GM23338 (cell line): Measurements from ENCODE around the gene BCL2A1. TPM values are rescaled to one million over a fixed set of nuclear protein-coding genes. Genes with fewer than 3 reads are reported as not detected.

Experiments used
- ATAC-seq: fragments of 200-7000 bp; cut with Tn5 transposase; 3 replicates; pipeline ENCODE4 v1.9.1; 2020
- DNase-seq: peaks from one replicate; pipeline ENCODE4 v3.0.0-alpha.2; 2015; ENCODE audit warnings: low spot score
- H2AFZ ChIP-seq: fragments of 200-600 bp; sonication (generic); 2 replicates; pipeline ENCODE4 v1.8.0; 2016; ENCODE audit warnings: antibody characterized with exemption, mild to moderate bottlenecking, moderate library complexity
- H3F3A ChIP-seq: fragments of 200-600 bp; sonication (generic); replicated peaks from 2 replicates; pipeline ENCODE4 v1.8.0; 2017; ENCODE audit warnings: antibody characterized with exemption, mixed run types, low read depth
- H3K27ac ChIP-seq: fragments of 200-600 bp; sonication (generic); 2 replicates; pipeline ENCODE4 v1.6.1; 2016; ENCODE audit warnings: low read depth
- H3K27me3 ChIP-seq: fragments of 200-600 bp; sonication (generic); 2 replicates; pipeline ENCODE4 v1.8.0; 2016; ENCODE audit warnings: mild to moderate bottlenecking, mixed run types, moderate library complexity; ENCODE audit not compliant: insufficient read depth
- H3K36me3 ChIP-seq: fragments of 200-600 bp; sonication (generic); 2 replicates; pipeline ENCODE4 v1.8.0; 2016; ENCODE audit warnings: mild to moderate bottlenecking; ENCODE audit not compliant: insufficient read depth
- H3K4me1 ChIP-seq: fragments of 200-600 bp; sonication (generic); 2 replicates; pipeline ENCODE4 v1.8.0; 2016; ENCODE audit warnings: mild to moderate bottlenecking, moderate library complexity; ENCODE audit not compliant: insufficient read depth
- H3K4me2 ChIP-seq: fragments of 200-600 bp; sonication (generic); 2 replicates; pipeline ENCODE4 v1.7.1; 2017; ENCODE audit warnings: mixed run types
- H3K4me3 ChIP-seq: fragments of 200-600 bp; sonication (generic); 2 replicates; pipeline ENCODE4 v1.6.1; 2016; ENCODE audit warnings: mixed run types
- H3K79me2 ChIP-seq: fragments of 200-600 bp; sonication (generic); replicated peaks from 2 replicates; pipeline ENCODE4 v1.8.0; 2017; ENCODE audit warnings: mild to moderate bottlenecking; ENCODE audit not compliant: insufficient read depth
- H3K9me2 ChIP-seq: fragments of 200-600 bp; sonication (generic); 2 replicates; pipeline ENCODE4 v1.8.0; 2017; ENCODE audit not compliant: insufficient read depth
- H4K20me1 ChIP-seq: fragments of 200-600 bp; sonication (generic); replicated peaks from 2 replicates; pipeline ENCODE4 v1.8.0; 2017; ENCODE audit warnings: mild to moderate bottlenecking; ENCODE audit not compliant: insufficient read depth
- H3K27ac Mint-ChIP-seq: 2 replicates; pipeline ENCODE4 v1.8.0; 2020; ENCODE audit warnings: inconsistent platforms, mild to moderate bottlenecking, moderate library complexity, mixed read lengths
- H3K27me3 Mint-ChIP-seq: 3 replicates; pipeline ENCODE4 v1.8.0; 2022; ENCODE audit warnings: low read depth, mild to moderate bottlenecking, moderate library complexity, mixed read lengths, inconsistent platforms; ENCODE audit not compliant: insufficient read depth, poor library complexity
- H3K36me3 Mint-ChIP-seq: 3 replicates; pipeline ENCODE4 v1.8.0; 2021; ENCODE audit warnings: low read depth, mild to moderate bottlenecking, inconsistent platforms, moderate library complexity, mixed read lengths
- H3K4me1 Mint-ChIP-seq: 3 replicates; pipeline ENCODE4 v1.8.0; 2020; ENCODE audit warnings: mild to moderate bottlenecking, inconsistent platforms, mixed read lengths
- H3K4me3 Mint-ChIP-seq: 3 replicates; pipeline ENCODE4 v1.8.0; 2021; ENCODE audit warnings: moderate library complexity, mild to moderate bottlenecking, inconsistent platforms, mixed read lengths
- H3K9me3 Mint-ChIP-seq: 3 replicates; pipeline ENCODE4 v1.8.0; 2020; ENCODE audit warnings: moderate library complexity, mild to moderate bottlenecking, inconsistent platforms, mixed read lengths
- CREB1 ChIP-seq: fragments of 250-450 bp; sonication (Bioruptor Pico); IDR thresholded peaks from 2 replicates; pipeline ENCODE4 v1.5.0; 2020; ENCODE audit warnings: low read depth, mild to moderate bottlenecking, moderate library complexity
- EZH2 ChIP-seq: fragments of 200-600 bp; sonication (generic); IDR thresholded peaks from one replicate; pipeline ENCODE4 v1.8.0; 2017; ENCODE audit warnings: antibody characterized with exemption, mild to moderate bottlenecking, low read depth; ENCODE audit not compliant: unreplicated experiment
- EZH2phosphoT487 ChIP-seq: fragments of 200-600 bp; sonication (generic); IDR thresholded peaks from one replicate; pipeline ENCODE4 v1.8.1; 2018; ENCODE audit warnings: antibody characterized with exemption; ENCODE audit not compliant: unreplicated experiment
- JUNB ChIP-seq: IDR thresholded peaks from one replicate; pipeline ENCODE4 v1.6.1; 2016; ENCODE audit warnings: antibody characterized with exemption; ENCODE audit not compliant: unreplicated experiment
- NANOG ChIP-seq: IDR thresholded peaks from 2 replicates; pipeline ENCODE4 v1.6.1; 2016; ENCODE audit warnings: antibody characterized with exemption, borderline replicate concordance
- POLR2AphosphoS5 ChIP-seq: IDR thresholded peaks from 2 replicates; pipeline ENCODE4 v1.6.1; 2016; ENCODE audit warnings: antibody characterized with exemption, low read depth
- STAT1 ChIP-seq: IDR thresholded peaks from one replicate; pipeline ENCODE4 v1.6.1; 2016; ENCODE audit warnings: antibody characterized with exemption; ENCODE audit not compliant: unreplicated experiment
- ZNF114 ChIP-seq: fragments of 250-450 bp; sonication (Bioruptor Pico); IDR thresholded peaks from 2 replicates; pipeline ENCODE4 v1.5.0; 2020; ENCODE audit warnings: mild to moderate bottlenecking, moderate library complexity
- ZNF331 ChIP-seq: fragments of 250-450 bp; sonication (Bioruptor Pico); IDR thresholded peaks from 2 replicates; pipeline ENCODE4 v1.5.0; 2020; ENCODE audit warnings: low read depth, mild to moderate bottlenecking, moderate library complexity
- polyA plus RNA-seq: library from polyadenylated mRNA; unstranded; fragments of >200 nt; fragmentation: Nextera tagmentation; extraction: Ambion mirVana; gene quantifications from 2 replicates; pipeline ENCODE4 v1.2.1, GENCODE V29; 2016
- total RNA-seq: library from RNA; depleted of rRNA; stranded (reverse); fragments of >200 nt; shearing (Covaris generic); gene quantifications from 2 replicates; pipeline ENCODE4 v1.2.3, GENCODE V29; 2014
- TF ChIP-seq, protein P1 (sequence below), 2 experiments: fragments of 200-600 bp in 1 of 2; sonication (generic) in 1 of 2; conservative IDR thresholded peaks; 2 replicates each; pipeline versions ENCODE4 v1.5.1 to v1.6.1; 2016 to 2017; ENCODE audit warnings: antibody characterized with exemption in 2 of 2, low read depth in 2 of 2, mild to moderate bottlenecking in 2 of 2, moderate library complexity in 1 of 2
- TF ChIP-seq, protein P2 (sequence below): fragments of 250-450 bp; sonication (Bioruptor Pico); IDR thresholded peaks from 2 replicates; pipeline ENCODE4 v1.5.0; 2020; ENCODE audit warnings: mild to moderate bottlenecking, moderate library complexity
- TF ChIP-seq, protein P3 (sequence below): IDR thresholded peaks from one replicate; pipeline ENCODE4 v1.6.1; 2018; ENCODE audit warnings: antibody characterized with exemption; ENCODE audit not compliant: unreplicated experiment
- TF ChIP-seq, protein P4 (sequence below): IDR thresholded peaks from 2 replicates; pipeline ENCODE4 v1.6.1; 2016; ENCODE audit warnings: antibody characterized with exemption

BCL2A1 gene
- total and polyA plus RNA-seq, 2 experiments from 2014 or later, result not detected

DNA sequence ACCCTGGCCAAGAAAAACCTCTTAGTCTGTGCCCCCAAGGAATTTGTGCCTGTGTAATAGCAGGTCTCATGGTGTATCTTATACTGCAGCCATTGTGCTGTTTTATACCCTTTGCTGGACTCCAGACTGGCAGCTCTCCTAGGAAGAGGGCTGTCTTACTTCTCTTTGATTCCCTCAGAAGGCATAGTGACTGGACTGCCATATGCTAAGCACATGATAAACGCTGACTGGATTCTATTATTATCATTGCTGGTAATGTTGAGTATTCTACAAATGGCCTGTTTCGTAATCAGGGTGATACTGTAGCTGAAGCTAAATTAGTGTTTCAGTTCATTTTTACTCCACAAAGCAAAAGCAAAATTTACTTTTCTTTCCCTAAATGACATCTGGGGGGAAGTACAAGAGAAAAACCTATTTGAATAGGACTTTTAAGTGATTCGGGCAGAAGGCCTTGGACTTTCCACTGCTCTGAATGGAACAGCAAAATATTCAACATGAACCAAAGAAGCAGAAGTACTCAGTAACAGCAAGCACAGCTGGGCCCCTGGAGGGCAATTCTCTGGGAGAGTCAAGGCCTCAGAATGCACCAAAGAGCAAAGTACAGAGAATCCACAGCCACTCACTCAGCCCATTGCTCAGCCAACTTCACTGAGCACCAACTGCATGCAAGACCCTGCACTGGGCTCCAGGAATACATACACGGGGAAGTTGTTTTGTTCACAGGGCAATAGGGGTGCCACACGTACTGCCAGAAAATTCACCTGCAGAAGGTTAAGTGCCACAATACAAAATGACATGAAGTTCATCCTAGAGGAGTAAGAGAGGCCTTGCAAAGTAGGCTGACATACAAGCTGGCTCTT, 7.9 kb upstream of the BCL2A1 start:
- Histone ChIP-seq H3F3A (no peaks in the 10 kb centered on the region), H2AFZ (peak overlapping the region; percentile 72), H3K36me3 (no peaks in the 10 kb centered on the region), H3K79me2 (no peaks in the 10 kb centered on the region), H3K27me3 (no peaks in the 10 kb centered on the region), H3K4me3 (no peak overlapping the region), H3K9me2 (no peaks in the 10 kb centered on the region), H3K27ac (no peak overlapping the region), H3K4me1 (no peaks in the 10 kb centered on the region), H3K4me2 (no peak overlapping the region), H4K20me1 (no peaks in the 10 kb centered on the region)
- no peak for ATAC-seq
- Mint-ChIP-seq H3K4me3 (no peak overlapping the region), H3K27me3 (peaks cover 2% of the 10 kb centered on the region), H3K36me3 (no peaks in the 10 kb centered on the region), H3K27ac (no peak overlapping the region), H3K9me3 (no peaks in the 10 kb centered on the region), H3K4me1 (no peaks in the 10 kb centered on the region)
- TF ChIP-seq, protein P1, sequence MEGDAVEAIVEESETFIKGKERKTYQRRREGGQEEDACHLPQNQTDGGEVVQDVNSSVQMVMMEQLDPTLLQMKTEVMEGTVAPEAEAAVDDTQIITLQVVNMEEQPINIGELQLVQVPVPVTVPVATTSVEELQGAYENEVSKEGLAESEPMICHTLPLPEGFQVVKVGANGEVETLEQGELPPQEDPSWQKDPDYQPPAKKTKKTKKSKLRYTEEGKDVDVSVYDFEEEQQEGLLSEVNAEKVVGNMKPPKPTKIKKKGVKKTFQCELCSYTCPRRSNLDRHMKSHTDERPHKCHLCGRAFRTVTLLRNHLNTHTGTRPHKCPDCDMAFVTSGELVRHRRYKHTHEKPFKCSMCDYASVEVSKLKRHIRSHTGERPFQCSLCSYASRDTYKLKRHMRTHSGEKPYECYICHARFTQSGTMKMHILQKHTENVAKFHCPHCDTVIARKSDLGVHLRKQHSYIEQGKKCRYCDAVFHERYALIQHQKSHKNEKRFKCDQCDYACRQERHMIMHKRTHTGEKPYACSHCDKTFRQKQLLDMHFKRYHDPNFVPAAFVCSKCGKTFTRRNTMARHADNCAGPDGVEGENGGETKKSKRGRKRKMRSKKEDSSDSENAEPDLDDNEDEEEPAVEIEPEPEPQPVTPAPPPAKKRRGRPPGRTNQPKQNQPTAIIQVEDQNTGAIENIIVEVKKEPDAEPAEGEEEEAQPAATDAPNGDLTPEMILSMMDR (conservative IDR thresholded peaks at IDR 0.05; ENCODE audit: low read depth in 2 of 2), result no peak
- TF ChIP-seq, protein P2, sequence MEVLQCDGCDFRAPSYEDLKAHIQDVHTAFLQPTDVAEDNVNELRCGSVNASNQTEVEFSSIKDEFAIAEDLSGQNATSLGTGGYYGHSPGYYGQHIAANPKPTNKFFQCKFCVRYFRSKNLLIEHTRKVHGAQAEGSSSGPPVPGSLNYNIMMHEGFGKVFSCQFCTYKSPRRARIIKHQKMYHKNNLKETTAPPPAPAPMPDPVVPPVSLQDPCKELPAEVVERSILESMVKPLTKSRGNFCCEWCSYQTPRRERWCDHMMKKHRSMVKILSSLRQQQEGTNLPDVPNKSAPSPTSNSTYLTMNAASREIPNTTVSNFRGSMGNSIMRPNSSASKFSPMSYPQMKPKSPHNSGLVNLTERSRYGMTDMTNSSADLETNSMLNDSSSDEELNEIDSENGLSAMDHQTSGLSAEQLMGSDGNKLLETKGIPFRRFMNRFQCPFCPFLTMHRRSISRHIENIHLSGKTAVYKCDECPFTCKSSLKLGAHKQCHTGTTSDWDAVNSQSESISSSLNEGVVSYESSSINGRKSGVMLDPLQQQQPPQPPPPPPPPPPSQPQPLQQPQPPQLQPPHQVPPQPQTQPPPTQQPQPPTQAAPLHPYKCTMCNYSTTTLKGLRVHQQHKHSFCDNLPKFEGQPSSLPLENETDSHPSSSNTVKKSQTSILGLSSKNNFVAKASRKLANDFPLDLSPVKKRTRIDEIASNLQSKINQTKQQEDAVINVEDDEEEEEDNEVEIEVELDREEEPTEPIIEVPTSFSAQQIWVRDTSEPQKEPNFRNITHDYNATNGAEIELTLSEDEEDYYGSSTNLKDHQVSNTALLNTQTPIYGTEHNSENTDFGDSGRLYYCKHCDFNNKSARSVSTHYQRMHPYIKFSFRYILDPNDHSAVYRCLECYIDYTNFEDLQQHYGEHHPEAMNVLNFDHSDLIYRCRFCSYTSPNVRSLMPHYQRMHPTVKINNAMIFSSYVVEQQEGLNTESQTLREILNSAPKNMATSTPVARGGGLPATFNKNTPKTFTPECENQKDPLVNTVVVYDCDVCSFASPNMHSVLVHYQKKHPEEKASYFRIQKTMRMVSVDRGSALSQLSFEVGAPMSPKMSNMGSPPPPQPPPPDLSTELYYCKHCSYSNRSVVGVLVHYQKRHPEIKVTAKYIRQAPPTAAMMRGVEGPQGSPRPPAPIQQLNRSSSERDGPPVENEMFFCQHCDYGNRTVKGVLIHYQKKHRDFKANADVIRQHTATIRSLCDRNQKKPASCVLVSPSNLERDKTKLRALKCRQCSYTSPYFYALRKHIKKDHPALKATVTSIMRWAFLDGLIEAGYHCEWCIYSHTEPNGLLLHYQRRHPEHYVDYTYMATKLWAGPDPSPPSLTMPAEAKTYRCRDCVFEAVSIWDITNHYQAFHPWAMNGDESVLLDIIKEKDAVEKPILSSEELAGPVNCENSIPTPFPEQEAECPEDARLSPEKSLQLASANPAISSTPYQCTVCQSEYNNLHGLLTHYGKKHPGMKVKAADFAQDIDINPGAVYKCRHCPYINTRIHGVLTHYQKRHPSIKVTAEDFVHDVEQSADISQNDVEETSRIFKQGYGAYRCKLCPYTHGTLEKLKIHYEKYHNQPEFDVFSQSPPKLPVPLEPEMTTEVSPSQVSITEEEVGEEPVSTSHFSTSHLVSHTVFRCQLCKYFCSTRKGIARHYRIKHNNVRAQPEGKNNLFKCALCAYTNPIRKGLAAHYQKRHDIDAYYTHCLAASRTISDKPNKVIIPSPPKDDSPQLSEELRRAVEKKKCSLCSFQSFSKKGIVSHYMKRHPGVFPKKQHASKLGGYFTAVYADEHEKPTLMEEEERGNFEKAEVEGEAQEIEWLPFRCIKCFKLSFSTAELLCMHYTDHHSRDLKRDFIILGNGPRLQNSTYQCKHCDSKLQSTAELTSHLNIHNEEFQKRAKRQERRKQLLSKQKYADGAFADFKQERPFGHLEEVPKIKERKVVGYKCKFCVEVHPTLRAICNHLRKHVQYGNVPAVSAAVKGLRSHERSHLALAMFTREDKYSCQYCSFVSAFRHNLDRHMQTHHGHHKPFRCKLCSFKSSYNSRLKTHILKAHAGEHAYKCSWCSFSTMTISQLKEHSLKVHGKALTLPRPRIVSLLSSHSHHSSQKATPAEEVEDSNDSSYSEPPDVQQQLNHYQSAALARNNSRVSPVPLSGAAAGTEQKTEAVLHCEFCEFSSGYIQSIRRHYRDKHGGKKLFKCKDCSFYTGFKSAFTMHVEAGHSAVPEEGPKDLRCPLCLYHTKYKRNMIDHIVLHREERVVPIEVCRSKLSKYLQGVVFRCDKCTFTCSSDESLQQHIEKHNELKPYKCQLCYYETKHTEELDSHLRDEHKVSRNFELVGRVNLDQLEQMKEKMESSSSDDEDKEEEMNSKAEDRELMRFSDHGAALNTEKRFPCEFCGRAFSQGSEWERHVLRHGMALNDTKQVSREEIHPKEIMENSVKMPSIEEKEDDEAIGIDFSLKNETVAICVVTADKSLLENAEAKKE (CRISPR knock-in tag), result no peak
- TF ChIP-seq CREB1 (no peak), ZNF331 (CRISPR knock-in tag) (no peak), NANOG (no peak), EZH2phosphoT487 (no peak), EZH2 (no peak), JUNB (no peak), ZNF114 (CRISPR knock-in tag) (no peak), STAT1 (no peak), POLR2AphosphoS5 (no peak)
- TF ChIP-seq, protein P3, sequence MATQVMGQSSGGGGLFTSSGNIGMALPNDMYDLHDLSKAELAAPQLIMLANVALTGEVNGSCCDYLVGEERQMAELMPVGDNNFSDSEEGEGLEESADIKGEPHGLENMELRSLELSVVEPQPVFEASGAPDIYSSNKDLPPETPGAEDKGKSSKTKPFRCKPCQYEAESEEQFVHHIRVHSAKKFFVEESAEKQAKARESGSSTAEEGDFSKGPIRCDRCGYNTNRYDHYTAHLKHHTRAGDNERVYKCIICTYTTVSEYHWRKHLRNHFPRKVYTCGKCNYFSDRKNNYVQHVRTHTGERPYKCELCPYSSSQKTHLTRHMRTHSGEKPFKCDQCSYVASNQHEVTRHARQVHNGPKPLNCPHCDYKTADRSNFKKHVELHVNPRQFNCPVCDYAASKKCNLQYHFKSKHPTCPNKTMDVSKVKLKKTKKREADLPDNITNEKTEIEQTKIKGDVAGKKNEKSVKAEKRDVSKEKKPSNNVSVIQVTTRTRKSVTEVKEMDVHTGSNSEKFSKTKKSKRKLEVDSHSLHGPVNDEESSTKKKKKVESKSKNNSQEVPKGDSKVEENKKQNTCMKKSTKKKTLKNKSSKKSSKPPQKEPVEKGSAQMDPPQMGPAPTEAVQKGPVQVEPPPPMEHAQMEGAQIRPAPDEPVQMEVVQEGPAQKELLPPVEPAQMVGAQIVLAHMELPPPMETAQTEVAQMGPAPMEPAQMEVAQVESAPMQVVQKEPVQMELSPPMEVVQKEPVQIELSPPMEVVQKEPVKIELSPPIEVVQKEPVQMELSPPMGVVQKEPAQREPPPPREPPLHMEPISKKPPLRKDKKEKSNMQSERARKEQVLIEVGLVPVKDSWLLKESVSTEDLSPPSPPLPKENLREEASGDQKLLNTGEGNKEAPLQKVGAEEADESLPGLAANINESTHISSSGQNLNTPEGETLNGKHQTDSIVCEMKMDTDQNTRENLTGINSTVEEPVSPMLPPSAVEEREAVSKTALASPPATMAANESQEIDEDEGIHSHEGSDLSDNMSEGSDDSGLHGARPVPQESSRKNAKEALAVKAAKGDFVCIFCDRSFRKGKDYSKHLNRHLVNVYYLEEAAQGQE, result no peak
- TF ChIP-seq, protein P4, sequence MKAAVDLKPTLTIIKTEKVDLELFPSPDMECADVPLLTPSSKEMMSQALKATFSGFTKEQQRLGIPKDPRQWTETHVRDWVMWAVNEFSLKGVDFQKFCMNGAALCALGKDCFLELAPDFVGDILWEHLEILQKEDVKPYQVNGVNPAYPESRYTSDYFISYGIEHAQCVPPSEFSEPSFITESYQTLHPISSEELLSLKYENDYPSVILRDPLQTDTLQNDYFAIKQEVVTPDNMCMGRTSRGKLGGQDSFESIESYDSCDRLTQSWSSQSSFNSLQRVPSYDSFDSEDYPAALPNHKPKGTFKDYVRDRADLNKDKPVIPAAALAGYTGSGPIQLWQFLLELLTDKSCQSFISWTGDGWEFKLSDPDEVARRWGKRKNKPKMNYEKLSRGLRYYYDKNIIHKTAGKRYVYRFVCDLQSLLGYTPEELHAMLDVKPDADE, result no peak
- DNase-seq, result no peak
